ENCODE results near the gene HOXC9.

HOXC9 gene

GRCh38 chr12:53976172-53976822 is 23.7 kb upstream of the HOXC9 start:
- no peak for DNase-seq

- no peak for DNase-seq
These were observed 23.0 kb upstream of the HOXC9 start for GRCh38 chr12:53976823-53977595.

GRCh38 chr12:53977596-53978445 is 22.1 kb upstream of the HOXC9 start:
- DNase-seq = no peak

- no peak for DNase-seq
These were observed 21.2 kb upstream of the HOXC9 start for GRCh38 chr12:53978477-53979356.

GRCh38 chr12:53980104-53980801 is 19.7 kb upstream of the HOXC9 start:
- no peak for DNase-seq

GRCh38 chr12:53980802-53981496 is 19.0 kb upstream of the HOXC9 start:
- no peak for DNase-seq

- DNase-seq = no peak
These were observed 18.1 kb upstream of the HOXC9 start for GRCh38 chr12:53981634-53982565.

GRCh38 chr12:53982648-53983567 is 17.1 kb upstream of the HOXC9 start:
- no peak for DNase-seq

- no peak for DNase-seq
These were observed 16.4 kb upstream of the HOXC9 start for GRCh38 chr12:53983568-53983949.

- DNase-seq = no peak
These were observed 15.9 kb upstream of the HOXC9 start for GRCh38 chr12:53983950-53984572.

- DNase-seq = peak; percentile 96
These were observed 14.9 kb upstream of the HOXC9 start, which contains the start of gene HOXC10 for GRCh38 chr12:53984901-53985691. Gene HOXC10 (plus strand): TSS chr12:53985146. CDS start chr12:53985260, 114 bp downstream.

GRCh38 chr12:53985692-53985993 is 14.3 kb upstream of the HOXC9 start:
- no peak for DNase-seq

GRCh38 chr12:53985994-53986685 is 13.8 kb upstream of the HOXC9 start:
- DNase-seq = no peak

GRCh38 chr12:53986686-53987483 is 13.1 kb upstream of the HOXC9 start:
- no peak for DNase-seq

GRCh38 chr12:53987787-53988230 is 12.2 kb upstream of the HOXC9 start:
- no peak for DNase-seq

Data from activated CD8-positive, alpha-beta memory T cell treated with anti-CD3 and anti-CD28 coated beads, Interleukin-2, amount 50 U/mL, for 48 hours (primary cell).